Skeletal muscle satellite cell (primary cell): ENCODE measurements around the gene APOBEC3G.

Experiments used
- H3K27me3 ChIP-seq: 2 replicates; pipeline ENCODE4 v1.7.0; 2013; ENCODE audit warnings: low read length; ENCODE audit not compliant: control insufficient read depth, insufficient read depth
- H3K36me3 ChIP-seq: 2 replicates; pipeline ENCODE4 v1.7.0; 2013; ENCODE audit warnings: mild to moderate bottlenecking, control low read depth, low read length; ENCODE audit not compliant: insufficient read depth
- H3K4me1 ChIP-seq: 2 replicates; pipeline ENCODE4 v1.7.0; 2013; ENCODE audit warnings: low read length; ENCODE audit not compliant: control insufficient read depth, insufficient read depth
- H3K4me2 ChIP-seq: 2 replicates; pipeline ENCODE4 v1.7.0; 2013; ENCODE audit warnings: mild to moderate bottlenecking, low read length
- H3K4me3 ChIP-seq: 2 replicates; pipeline ENCODE4 v1.7.0; 2013; ENCODE audit warnings: low read length
- H3K9ac ChIP-seq: 2 replicates; pipeline ENCODE4 v1.7.0; 2013; ENCODE audit warnings: mild to moderate bottlenecking, low read depth, low read length, moderate library complexity
- H3K9me3 ChIP-seq: replicated peaks from 2 replicates; pipeline ENCODE4 v1.7.0; 2013; ENCODE audit warnings: mild to moderate bottlenecking, control low read depth, low read length

APOBEC3G gene

GRCh38 chr22:39115977-39116621 is 39.0 kb downstream of the APOBEC3G start:
- no peaks in the 10 kb centered on the region for H3K9me3 ChIP-seq
- H3K36me3 ChIP-seq = no peaks in the 10 kb centered on the region
- H3K4me1 ChIP-seq = no peaks in the 10 kb centered on the region
- H3K4me3 ChIP-seq = no peak overlapping the region
- H3K4me2 ChIP-seq = no peak overlapping the region
- H3K27me3 ChIP-seq = peaks cover 55% of the 10 kb centered on the region
- H3K9ac ChIP-seq = no peak overlapping the region

DNA sequence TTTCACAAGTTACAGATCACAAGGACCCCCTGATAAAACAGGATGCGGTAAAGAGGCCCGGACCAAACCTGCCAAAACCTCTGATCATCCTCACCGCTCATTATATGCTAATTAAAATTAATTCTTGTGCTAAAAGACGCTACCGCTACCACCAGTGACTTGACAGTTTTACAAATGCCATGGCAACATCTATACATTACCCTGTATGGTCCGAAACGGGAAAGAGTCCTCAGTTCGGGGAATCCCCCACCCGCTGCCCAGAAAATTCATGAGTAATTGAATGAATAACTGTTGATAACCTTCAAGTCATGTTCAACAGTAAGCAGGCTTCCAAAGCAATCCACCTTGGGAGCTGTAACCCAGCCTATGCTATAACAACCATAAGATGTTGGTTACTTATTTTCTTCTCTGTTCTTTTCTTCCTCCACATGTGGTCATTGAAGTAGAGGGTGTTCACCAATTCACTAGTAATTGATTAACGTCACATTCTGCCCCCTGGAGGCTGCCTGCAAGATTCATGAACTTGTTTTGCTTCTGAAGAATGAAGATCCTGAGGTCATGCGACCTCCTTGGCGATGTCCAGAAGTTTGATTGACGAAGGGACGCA is 40.6 kb downstream of the APOBEC3G start:
- Histone ChIP-seq H3K4me1 (no peaks in the 10 kb centered on the region), H3K4me3 (no peak overlapping the region), H3K9me3 (no peaks in the 10 kb centered on the region), H3K9ac (no peak overlapping the region), H3K27me3 (peaks cover 52% of the 10 kb centered on the region), H3K4me2 (no peak overlapping the region), H3K36me3 (no peaks in the 10 kb centered on the region)

DNA sequence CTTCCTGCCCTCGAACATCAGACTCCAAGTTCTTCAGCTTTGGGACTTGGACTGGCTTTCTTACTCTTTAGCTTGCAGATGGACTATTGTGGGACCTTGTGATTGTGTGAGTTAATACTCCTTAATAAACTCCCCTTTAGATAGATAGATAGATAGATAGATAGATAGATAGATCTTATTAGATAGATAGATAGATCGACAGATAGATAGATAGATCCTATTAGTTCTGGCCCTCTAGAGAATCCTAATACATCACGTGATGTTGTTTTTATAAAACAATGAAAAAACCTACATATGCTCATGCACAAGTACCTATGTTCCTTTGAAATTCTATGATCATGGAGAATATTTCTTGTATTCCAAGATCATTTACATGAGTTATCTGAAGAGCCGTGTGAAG is 43.9 kb downstream of the APOBEC3G start:
- Histone ChIP-seq H3K9ac (no peak overlapping the region), H3K36me3 (no peaks in the 10 kb centered on the region), H3K9me3 (no peaks in the 10 kb centered on the region), H3K4me1 (no peaks in the 10 kb centered on the region), H3K4me2 (no peak overlapping the region), H3K4me3 (no peak overlapping the region), H3K27me3 (peaks cover 25% of the 10 kb centered on the region)

DNA sequence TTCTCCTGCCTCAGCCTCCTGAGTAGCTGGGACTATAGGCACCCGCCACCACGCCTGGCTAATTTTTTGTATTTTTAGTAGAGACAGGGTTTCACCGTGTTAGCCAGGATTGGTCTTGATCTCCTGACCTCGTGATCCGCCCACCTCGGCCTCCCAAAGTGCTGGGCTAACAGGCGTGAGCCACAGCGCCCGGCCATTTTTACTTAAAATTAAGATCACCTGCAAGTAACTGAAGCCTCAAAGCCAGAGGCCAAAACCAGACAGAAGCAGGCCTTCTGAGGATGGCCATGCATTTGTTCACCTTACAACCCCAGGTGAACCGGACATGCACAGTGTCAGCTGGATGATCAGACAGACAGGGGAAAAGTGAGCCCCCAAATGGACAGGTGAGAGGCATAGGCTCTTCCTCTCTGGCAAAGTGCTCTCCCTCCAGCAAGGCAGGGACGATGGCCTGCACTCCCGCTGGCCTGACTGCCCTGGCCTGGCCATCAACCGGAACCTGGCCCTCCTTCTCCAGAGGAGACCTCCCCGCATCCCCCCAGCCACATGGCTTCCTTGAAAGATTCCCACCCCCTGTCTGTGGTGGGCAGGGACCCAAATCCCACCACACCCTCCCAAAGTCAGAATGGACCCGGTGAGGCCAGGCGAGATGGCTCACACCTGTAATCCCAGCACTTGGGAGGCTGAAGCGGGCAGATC is 45.8 kb downstream of the APOBEC3G start:
- Histone ChIP-seq H3K27me3 (peaks cover 14% of the 10 kb centered on the region), H3K9ac (no peak overlapping the region), H3K4me3 (no peak overlapping the region), H3K4me1 (no peaks in the 10 kb centered on the region), H3K36me3 (no peaks in the 10 kb centered on the region), H3K4me2 (no peak overlapping the region), H3K9me3 (no peaks in the 10 kb centered on the region)

- no peaks in the 10 kb centered on the region for H3K9me3 ChIP-seq
- peaks cover 11% of the 10 kb centered on the region for H3K27me3 ChIP-seq
- H3K36me3 ChIP-seq = no peaks in the 10 kb centered on the region
- no peak overlapping the region for H3K4me3 ChIP-seq
- no peaks in the 10 kb centered on the region for H3K4me1 ChIP-seq
- H3K4me2 ChIP-seq = no peak overlapping the region
- no peak overlapping the region for H3K9ac ChIP-seq
These were observed 46.9 kb downstream of the APOBEC3G start for GRCh38 chr22:39123751-39124581.

DNA sequence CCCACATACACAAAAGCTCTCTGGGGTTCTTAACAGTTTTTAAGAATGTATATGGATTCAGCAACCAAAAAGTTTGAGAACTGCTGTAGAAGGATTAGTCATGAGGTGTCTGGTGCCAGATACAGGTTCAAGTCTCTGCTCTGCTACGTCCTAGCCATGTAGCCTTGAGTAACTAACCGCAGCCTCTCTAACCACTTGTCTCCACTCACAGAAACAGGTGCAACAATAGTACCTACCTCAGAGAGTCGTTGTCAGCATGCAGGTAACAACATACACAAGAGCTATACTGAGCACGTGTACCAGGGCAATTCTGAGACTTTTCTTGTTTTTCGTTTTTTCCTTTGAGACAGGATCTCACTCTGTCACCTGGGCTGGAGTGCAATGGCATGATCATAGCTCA is 48.5 kb downstream of the APOBEC3G start:
- Histone ChIP-seq H3K9ac (no peak overlapping the region), H3K4me3 (no peak overlapping the region), H3K27me3 (peaks cover 8% of the 10 kb centered on the region), H3K9me3 (no peaks in the 10 kb centered on the region), H3K36me3 (no peaks in the 10 kb centered on the region), H3K4me2 (no peak overlapping the region), H3K4me1 (peaks cover 3% of the 10 kb centered on the region)

GRCh38 chr22:39128508-39128907 is 51.4 kb downstream of the APOBEC3G start:
- no peaks in the 10 kb centered on the region for H3K36me3 ChIP-seq

DNA sequence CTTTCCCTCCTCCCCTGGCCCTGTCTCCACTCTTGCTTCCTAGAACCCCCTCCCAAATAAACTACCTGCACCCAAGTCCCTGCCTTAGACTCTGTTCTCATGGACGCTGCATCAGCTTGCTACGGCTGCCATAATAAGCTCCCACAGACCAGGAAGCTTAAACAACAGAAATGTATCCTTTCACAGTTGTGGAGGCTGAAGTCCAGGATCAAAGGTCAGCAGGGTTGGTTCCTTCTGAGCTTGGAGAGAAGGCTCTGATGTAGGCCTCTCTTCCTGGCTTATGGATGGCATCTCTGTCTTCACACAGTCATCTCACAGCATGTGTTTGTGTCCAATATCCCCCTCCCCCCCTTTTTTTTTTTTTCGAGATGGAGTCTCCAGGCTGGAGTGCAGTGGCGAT is 52.0 kb downstream of the APOBEC3G start:
- H3K9me3 ChIP-seq = no peaks in the 10 kb centered on the region
- peaks cover 16% of the 10 kb centered on the region for H3K4me1 ChIP-seq
- H3K4me3 ChIP-seq = no peak overlapping the region
- H3K27me3 ChIP-seq = peaks cover 6% of the 10 kb centered on the region
- no peak overlapping the region for H3K9ac ChIP-seq
- no peak overlapping the region for H3K4me2 ChIP-seq
- no peaks in the 10 kb centered on the region for H3K36me3 ChIP-seq

More at GRCh38 chr22:39128508-39128907, 51.4 kb downstream of the APOBEC3G start:
- H3K4me2 ChIP-seq = no peak overlapping the region
- H3K9ac ChIP-seq = no peak overlapping the region
- H3K4me3 ChIP-seq = no peak overlapping the region
- no peaks in the 10 kb centered on the region for H3K9me3 ChIP-seq
- H3K27me3 ChIP-seq = peaks cover 6% of the 10 kb centered on the region
- peaks cover 16% of the 10 kb centered on the region for H3K4me1 ChIP-seq

GRCh38 chr22:39129746-39130145 is 52.7 kb downstream of the APOBEC3G start:
- H3K36me3 ChIP-seq = no peaks in the 10 kb centered on the region
- no peaks in the 10 kb centered on the region for H3K9me3 ChIP-seq
- no peak overlapping the region for H3K4me2 ChIP-seq
- H3K4me3 ChIP-seq = no peak overlapping the region
- H3K9ac ChIP-seq = no peak overlapping the region
- H3K4me1 ChIP-seq = peaks cover 16% of the 10 kb centered on the region
- H3K27me3 ChIP-seq = peaks cover 6% of the 10 kb centered on the region

GRCh38 chr22:39130152-39130704 is 53.2 kb downstream of the APOBEC3G start:
- H3K4me2 ChIP-seq = no peak overlapping the region
- peaks cover 16% of the 10 kb centered on the region for H3K4me1 ChIP-seq
- H3K9ac ChIP-seq = no peak overlapping the region
- no peak overlapping the region for H3K4me3 ChIP-seq
- no peaks in the 10 kb centered on the region for H3K36me3 ChIP-seq
- H3K9me3 ChIP-seq = no peaks in the 10 kb centered on the region
- peaks cover 6% of the 10 kb centered on the region for H3K27me3 ChIP-seq
